Stimulated activated CD4-positive, alpha-beta T cell treated with anti-CD3 and anti-CD28 coated beads, TNF-alpha, amount 100 ng/mL, for 1 hour (primary cell): Measurements from ENCODE around the gene ZDHHC23.
A peak's percentile ranks its signal among the peaks of the same experiment; 100 is the strongest.

Experiments
- DNase-seq, 3 donors: peaks; one replicate each; pipeline ENCODE4 v3.0.0-alpha.2; 2020; ENCODE audit warnings: low read depth in 3 of 3, low spot score in 1 of 3

Gene ZDHHC23, protein sequence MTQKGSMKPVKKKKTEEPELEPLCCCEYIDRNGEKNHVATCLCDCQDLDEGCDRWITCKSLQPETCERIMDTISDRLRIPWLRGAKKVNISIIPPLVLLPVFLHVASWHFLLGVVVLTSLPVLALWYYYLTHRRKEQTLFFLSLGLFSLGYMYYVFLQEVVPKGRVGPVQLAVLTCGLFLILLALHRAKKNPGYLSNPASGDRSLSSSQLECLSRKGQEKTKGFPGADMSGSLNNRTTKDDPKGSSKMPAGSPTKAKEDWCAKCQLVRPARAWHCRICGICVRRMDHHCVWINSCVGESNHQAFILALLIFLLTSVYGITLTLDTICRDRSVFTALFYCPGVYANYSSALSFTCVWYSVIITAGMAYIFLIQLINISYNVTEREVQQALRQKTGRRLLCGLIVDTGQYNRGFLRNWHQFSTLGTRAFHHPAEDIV

DNA sequence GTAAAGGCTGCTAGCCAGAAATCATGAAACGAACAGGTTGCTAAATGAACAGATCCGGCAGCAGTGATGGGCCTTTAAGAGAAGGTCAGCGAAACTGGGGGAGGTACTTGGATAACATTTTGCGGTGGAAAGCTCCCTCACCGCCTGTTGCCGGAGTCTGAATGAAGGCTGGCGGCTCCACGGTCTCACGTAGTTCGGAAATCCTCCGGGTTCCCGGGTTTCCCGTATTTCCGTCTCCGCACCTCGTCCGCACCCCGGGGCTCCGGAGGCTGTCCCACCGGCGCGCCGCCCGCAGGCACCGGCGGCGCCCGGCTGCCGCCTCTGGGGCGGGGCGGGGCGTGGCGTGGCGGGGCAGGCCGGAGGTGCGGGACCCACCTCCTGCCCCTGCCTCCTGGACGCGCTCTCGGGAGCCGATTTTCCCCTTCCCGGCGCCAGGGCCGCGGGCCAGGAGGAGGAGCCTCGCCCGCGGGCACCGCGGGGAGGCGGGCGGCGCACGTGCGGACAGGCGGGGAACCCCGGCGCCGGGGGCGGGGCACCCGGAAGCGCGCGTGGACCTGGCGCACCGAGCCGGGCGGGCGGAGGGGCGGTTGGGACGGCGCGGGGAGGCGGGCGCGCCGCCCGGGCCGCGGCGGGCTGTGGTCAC, at the start of gene ZDHHC23:
TSS of gene ZDHHC23 (plus strand) at position 642 of the 643 bp plus-strand sequence. CDS start 790 bp downstream, outside the sequence.
- DNase-seq: peak; percentile 19 to 59 (median 38)

DNA sequence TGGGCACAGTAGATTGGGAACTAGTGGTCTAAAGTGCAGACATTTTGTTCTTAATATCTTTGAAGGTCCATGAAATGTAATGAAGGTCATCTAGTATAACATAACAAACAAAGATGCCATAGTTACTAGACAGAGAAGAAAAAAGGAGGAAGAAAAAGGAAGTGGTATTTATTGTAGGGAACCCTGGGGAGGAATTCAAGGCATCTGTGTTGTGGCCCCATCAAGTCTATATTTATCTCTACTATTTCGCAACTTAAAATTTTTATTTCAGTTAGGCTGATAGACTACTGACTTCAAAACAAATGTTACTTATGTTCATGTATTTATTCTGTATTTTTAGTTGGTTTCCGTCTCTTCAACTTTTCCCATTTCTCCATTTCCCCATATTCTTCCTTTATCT, 48.9 kb upstream of the ZDHHC23 start:
- no peak for DNase-seq

DNA sequence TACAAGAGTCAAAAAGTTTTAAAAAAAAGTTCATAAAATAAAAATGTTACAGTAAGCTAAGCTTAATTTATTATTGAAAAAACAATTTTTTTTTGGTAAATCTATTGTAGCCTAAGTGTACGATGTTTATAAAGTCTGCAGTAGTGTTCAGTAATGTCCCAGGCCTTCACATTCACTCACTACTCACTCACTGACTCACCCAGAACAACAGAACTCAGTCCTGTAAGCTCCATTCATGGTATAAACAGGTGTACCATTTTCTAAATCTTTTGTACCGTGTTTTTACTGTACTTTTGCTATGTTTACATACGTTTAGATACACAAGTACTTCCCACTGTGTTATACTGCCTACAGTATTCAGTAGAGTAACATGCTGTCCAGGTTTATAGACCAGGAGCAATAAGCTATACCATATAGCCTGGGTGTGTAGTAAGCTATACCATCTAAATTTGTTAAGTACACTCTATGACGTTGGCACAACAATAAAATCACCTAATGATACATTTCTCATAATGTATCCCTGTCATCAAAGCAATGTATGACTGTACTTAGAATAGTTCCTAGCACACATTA, 41.2 kb upstream of the ZDHHC23 start:
- no peak for DNase-seq

DNA sequence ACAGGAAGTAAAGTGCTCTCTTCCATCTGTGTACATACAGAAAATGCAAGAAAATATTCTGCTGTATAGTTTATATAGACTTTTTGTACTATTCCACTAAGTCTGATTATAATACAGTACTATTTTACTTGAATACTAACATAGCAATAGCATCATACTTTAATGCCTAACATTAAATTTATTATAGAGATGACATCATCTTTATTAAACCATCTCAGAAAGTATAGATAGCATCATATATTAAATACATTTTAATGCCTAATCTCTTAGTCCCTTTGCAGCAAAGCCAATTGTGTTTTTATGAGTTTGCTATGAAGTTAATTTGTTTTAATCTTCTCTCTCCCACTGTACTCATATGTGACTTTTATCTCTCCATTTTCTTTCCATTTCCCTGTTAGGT, 39.7 kb upstream of the ZDHHC23 start:
- no peak for DNase-seq

DNA sequence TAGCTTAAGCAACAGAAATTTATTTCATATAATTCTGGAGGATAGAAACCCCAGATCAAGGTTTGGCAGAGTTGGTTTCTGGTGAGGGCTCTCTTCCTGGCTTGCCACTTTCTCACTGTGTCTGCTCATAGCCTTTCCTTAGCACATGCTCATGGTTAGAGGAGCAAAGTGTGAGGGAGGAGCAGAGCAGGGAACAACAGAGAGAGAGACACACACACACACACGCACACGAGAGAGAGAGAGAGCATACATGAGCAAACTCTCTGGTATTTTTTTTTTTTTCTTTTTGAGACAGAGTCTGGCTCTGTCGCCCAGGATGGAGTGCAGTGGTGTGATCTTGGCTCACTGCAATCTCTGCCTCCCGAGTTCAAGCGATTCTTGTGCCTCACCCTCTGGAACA, 36.8 kb upstream of the ZDHHC23 start:
- no peak for DNase-seq

DNA sequence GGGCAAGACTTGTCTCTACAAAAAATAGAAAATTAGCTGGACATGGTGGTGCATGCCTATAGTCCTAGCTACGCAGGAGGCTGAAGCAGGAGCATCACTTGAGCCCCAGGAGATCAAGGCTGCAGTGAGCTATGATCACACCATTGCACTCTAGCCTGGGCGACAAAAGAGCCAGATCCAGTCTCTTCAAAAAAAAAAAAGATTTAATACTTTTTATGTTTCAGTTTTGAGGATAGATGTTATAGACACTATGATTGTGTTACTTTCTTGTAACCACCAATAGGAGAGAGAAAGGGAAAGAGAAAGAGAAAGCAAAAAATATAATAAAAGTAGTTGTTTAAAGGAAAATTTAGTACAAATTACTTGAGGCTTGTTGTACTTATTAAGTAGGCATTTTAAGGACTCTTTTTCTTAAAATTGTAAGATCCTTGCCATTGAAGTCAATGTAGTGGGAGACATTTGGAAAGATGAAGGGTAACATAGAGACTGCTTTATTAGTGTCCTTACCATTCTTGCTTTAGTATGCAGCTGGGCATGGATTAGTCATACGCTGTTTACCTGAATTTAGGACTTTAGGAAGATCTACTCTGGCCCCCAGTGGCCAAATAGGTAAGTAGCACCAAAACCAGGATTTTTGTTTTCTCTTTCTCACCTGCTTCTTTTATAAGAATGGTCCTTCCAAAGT, 35.1 kb upstream of the ZDHHC23 start:
- DNase-seq: no peak

DNA sequence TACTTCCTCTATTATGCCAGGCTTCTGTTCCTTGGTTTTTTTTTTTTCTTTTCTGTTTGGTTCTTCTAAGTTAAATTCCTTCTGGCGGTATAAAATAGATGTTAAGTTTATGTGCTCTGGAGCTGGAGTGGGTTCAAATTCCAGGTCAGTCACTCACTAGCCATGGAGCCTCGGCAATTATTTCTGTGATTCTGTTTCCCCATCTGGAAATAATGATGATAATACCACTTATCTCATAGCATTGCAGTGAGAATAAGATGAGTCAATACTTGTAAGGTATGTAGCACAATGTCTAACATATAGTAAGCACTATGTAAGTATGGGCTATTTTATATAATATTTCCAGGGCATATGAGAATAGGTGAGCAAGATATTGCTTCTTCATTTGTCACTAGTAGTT, 33.2 kb upstream of the ZDHHC23 start:
- DNase-seq: no peak

DNA sequence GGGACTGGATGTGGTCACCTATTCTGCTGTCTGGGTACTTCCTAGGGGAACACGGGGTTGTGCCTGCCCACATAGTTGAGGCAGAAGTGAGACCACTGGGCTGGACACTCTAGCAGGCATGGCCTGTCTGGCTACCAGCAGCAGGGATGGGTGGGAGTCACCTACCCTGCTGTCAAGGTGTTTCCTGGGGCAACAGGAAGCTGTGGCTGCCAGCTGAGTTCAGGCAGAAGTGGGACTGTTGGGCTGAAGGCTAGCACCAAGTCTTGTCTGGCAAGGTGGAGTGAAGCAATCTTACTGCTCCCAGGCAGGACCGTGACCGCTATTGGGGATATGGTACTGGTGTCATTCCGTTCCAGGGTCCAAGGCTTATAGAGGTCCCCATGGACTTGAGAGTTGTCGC, 20.3 kb upstream of the ZDHHC23 start:
- DNase-seq: no peak

DNA sequence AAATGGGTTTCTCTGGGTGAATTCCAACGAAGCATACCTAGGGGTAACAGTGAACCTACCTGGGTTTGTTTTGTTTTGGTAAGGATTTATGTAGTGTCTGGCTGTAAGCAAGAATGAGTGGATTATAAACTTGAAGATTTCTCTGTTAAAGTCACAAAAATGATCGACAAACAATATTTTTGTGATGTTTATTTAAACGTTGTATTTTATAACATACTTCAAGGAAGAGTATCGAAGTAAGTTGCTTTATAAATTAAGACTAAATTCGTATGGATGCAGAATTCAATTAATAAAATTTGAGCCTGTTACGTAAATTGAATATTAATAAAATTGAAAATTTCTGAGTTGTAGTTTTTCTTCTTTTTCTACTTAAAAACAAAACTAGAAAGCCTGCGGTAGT, 982 bp upstream of the ZDHHC23 start:
- DNase-seq: no peak

DNA sequence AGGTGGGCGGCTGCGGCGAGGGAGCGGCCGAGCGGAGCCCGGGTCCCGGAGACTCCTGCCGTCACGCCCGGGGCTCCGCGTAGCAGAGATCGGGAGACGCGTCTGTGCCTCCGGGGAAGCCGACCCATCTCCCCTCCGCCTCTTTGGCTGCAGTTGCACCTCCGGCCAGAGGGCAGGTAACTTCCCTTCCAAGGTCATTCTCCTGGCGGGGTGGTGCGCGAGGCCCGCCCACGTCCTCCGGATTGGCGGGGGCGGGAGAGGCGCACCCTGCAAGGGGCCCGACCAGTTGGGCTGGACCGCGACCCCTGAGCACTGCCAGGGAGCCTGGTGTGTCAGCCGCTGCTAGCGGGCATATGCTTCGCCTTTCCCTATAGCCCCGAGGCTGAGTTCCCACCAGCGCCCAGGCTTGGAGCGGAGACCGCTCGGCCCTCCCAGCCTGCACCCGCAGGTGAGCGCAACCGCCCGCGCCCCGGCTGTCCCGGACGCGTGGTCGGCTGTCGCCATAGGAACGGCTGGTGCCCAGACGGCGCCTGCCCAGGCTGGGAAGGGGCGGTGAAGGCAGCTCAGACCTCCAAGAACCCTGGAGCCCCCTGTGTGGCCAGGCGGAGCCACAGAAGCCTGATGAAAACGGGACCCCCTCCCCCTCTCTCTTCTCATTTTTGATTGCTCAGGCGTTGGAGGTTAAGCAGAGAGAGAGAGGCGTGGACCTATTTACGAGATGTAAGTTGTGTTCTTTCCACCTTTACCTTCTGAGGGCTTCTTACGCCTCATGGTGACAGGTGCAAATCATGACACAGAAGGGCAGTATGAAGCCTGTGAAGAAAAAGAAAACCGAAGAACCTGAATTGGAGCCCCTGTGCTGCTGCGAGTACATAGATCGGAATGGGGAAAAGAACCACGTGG, 453 bp downstream of the ZDHHC23 start:
- peak in 1 of 3 donors; percentile 5 for DNase-seq

DNA sequence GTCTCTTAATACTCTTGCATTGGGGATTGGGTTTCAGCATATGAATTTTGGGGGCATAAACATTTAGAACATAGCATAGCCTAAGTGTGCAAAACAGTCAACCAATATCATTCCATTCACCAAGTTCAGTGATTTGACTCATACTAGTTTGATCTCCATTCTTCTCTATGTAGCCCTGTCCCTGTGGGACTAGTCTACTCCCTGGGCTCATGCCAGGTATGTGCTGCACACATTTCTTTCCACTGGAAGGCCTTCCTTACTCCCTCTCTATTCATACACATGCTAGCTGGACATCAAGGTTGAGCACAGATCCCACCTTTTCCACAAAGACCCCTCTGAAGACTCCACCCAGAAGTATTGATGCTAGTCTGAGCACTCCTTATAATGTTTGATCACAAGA, 5.1 kb downstream of the ZDHHC23 start:
- no peak for DNase-seq

DNA sequence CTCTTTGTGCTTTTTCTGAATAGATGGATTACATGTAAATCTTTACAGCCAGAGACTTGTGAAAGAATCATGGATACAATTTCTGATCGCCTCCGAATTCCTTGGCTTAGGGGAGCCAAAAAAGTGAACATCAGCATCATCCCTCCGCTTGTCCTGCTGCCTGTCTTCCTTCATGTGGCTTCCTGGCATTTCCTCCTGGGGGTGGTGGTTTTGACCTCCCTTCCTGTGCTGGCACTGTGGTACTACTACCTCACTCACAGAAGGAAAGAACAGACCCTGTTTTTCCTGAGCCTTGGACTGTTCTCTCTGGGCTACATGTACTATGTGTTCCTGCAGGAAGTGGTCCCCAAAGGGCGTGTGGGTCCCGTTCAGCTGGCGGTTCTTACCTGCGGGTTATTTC, 5.9 kb downstream of the ZDHHC23 start:
- DNase-seq: no peak

DNA sequence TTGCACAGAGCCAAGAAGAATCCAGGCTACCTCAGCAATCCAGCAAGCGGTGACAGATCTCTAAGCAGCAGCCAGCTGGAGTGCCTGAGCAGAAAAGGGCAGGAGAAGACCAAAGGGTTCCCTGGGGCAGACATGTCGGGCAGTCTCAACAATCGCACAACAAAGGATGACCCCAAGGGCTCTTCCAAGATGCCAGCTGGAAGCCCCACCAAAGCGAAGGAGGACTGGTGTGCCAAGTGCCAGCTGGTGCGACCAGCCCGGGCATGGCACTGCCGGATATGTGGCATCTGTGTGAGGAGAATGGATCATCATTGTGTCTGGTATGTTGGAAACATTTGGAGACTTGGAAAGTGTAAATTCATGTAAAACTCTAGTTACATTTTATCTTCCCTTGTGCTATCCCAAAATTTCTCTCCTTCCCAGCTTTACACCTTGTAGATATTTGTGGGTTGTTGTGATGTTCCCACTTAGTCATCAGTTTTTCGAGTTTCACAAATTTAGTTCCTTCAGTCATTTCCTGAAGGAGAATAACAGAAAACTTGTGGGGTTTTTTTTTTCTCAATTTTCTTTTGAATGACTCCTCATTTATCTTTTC, 6.4 kb downstream of the ZDHHC23 start:
- DNase-seq: no peak

DNA sequence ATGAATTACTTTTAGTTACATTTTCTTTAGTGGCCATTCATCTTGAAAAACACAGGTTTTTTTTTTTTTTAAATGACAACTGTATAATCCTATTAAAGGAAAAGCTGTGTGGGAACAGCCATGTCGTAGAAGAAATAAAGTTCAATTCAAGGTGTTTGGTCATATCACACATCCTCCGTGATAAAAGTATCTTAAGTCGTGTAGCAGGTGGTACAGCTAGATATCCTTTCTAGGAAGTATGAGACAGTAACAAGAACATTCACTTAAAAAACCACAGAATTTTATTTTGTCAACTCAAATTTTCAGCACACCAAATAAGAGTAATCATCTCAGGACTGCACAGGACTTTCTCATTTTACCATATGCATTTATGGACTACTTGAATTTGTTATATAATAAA, 16.1 kb downstream of the ZDHHC23 start:
- DNase-seq: no peak

DNA sequence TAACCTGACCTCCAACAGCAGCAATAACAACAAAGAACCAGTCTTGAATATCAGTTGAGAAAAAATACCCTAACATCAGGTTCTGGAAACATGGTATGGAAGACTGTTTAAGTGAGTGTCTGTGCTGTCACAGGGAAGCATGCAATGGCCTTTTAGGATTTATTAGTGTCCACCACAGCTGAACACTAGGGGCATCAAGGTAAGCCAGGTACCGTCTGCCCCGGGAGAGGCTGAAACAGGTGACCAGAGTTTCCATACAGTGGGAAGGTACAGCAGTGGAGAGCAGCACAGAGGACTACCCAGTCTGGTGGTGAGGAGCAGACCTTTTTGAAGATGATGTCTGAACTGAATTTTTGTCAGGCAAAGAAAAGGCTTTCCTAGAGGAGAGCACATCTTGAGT, 18.4 kb downstream of the ZDHHC23 start:
- DNase-seq: no peak

DNA sequence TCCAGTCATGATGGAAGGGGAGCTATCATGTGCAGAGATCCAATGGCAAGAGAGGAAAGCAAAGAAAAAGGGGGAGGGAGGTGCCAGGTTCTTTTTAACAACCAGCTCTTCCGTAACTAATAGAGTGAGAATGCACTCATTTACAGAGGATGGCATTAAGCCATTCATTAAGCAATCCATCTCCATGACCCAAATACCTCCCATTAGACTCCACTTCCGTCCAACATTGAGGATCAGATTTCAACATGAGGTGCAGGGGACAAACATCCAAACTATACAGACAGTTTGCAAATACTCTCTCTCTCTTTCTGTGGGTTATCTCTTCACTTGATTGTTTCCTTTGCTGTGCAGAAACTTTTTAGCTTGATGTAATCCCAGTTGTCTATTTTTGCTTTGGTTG, 21.2 kb downstream of the ZDHHC23 start:
- DNase-seq: no peak

DNA sequence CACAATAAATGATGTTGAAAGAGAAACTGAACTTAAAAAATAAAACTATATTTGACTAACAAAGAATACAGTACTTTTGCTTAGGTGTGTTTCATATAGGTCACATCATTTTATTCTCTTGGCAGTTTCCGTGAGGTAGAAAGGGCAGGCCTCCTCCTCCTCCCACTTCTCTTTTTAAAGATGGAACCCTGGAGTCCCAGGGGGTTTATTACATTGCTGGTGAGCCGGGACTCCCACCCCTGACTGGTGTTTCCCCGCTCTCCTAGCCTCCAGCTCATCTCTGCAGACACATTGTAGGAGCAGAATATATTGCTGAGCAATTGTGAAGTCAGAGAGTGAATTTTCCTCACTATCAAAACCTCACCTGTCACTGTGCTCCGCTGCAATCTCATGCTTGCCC, 30.0 kb downstream of the ZDHHC23 start:
- DNase-seq: no peak

DNA sequence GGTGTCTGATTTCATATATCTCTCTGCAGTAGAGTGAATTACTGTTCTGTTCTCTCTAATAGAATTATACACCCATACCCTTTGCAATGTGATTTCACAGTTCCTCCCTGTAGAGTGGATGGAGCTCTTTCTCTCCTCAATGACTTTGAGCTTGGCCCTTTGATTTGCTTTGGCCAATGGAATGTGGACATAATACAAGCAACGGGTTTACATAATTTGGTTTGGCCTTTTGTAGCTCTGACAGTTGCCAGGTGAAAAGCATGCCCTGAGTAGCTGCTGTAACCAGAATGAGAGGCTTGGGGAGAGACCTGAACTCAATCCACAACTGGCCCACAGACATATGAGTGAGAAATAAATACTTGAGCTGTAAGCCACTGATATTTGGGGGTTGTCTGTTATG, 32.1 kb downstream of the ZDHHC23 start:
- DNase-seq: no peak

DNA sequence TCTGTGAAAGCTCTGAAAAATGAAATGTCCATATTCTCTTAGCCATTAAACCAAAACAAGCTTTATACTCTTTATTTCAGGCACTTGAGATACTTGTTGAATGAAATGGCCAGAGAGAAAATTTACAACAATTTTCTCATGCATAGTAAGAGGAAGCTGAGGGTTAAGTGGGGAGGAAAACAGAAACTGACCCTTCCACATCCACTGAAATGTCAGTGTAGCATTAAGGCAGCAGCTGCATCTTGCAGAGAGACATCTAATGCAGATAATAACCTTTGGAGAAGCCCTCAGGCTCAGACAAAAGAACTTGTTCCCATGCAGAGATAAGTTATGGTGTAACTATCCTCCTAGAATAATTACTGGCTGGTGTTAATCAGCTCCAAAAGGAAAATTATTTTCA, 34.0 kb downstream of the ZDHHC23 start:
- DNase-seq: no peak

DNA sequence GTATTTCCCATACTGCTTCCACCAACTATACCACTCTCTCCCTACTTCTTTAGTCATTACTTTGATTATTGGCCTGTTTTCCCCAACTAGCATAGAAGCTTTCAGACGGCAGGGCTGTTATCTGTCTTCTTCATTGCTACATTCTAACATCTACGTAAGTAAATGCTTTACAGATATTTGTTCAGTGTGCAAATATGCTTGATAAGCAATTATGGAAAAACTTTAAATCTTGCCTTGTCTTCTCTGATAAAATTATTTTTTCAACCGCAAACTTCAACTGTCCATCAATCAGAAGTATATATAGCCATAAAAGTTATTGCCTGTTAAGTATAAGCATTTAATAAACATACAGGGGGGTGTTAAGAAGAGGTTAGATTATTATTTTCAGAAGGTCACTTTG, 35.7 kb downstream of the ZDHHC23 start:
- DNase-seq: no peak
